ENCODE measurements around the gene TGFBR1. TPM values are rescaled to one million over a fixed set of nuclear protein-coding genes. Genes with fewer than 3 reads are reported as not detected.

Gene TGFBR1
- total and polyA plus RNA-seq, 7 experiments from 2014 or later, result 18.3 to 95.5 (median 27.8) TPM

- ChIA-PET CTCF (interaction anchor here (0.6 to 2.4 kb wide), 3 partner anchors 9 to 26 kb away, joined by 4 to 8 read pairs (median 6); no protein-coding TSS in a partner anchor), POLR2A (no interaction called here)
- no peak overlapping the region for H3K27ac Mint-ChIP-seq
- no peak for DNase-seq
- Histone ChIP-seq H3K27me3 (ENCODE audit: control insufficient read depth in 2 of 2, insufficient read depth in 2 of 2, low read length in 2 of 2) (no peaks in the 10 kb centered on the region), H3K9me3 (ENCODE audit: control insufficient read depth in 2 of 3, low read length in 3 of 3) (no peaks in the 10 kb centered on the region), H3K4me1 (ENCODE audit: control insufficient read depth in 2 of 2, insufficient read depth in 2 of 2, low read length in 2 of 2) (peaks cover 0 to 11% of the 10 kb centered on the region in 2 donors), H3K36me3 (ENCODE audit: control insufficient read depth in 2 of 3, insufficient read depth in 3 of 3, low read length in 3 of 3) (no peaks in the 10 kb centered on the region), H3K27ac (ENCODE audit: low read depth, low read length) (no peak overlapping the region), H3K4me3 (ENCODE audit: low read length) (no peak overlapping the region)
- no peak for ATAC-seq
- intact Hi-C loops (cut with micrococcal nuclease), result no loop called here
- H3K27me3 Mint-ChIP-seq, result peaks cover 7 to 21% (median 8%) of the 10 kb centered on the region in 5 donors
- peaks cover 0 to 8% (median 0%) of the 10 kb centered on the region in 5 donors for H3K36me3 Mint-ChIP-seq
- H3K4me3 Mint-ChIP-seq, result no peak overlapping the region
- H3K4me1 Mint-ChIP-seq, result peaks cover 8 to 19% (median 13%) of the 10 kb centered on the region in 7 donors
- no peaks in the 10 kb centered on the region for H3K9me3 Mint-ChIP-seq
Observed at GRCh38 chr9:99172124-99173091, 67.5 kb downstream of the TGFBR1 start.

GRCh38 chr9:99173570-99174504 lies 68.9 kb downstream of the TGFBR1 start:
- H3K27me3 ChIP-seq (ENCODE audit: control insufficient read depth in 2 of 2, insufficient read depth in 2 of 2, low read length in 2 of 2), result no peaks in the 10 kb centered on the region
- intact Hi-C loops (cut with micrococcal nuclease), result no loop called here
- Mint-ChIP-seq H3K36me3 (peaks cover 0 to 8% (median 0%) of the 10 kb centered on the region in 5 donors), H3K4me1 (peaks cover 0 to 8% (median 0%) of the 10 kb centered on the region in 7 donors), H3K9me3 (no peaks in the 10 kb centered on the region), H3K27me3 (peaks cover 7 to 14% (median 8%) of the 10 kb centered on the region in 5 donors), H3K27ac (no peak overlapping the region), H3K4me3 (no peak overlapping the region)
- H3K4me1 ChIP-seq (ENCODE audit: control insufficient read depth in 2 of 2, insufficient read depth in 2 of 2, low read length in 2 of 2), result no peaks in the 10 kb centered on the region
- POLR2A ChIA-PET, result interaction anchor here (0.6 kb wide), 1 partner anchor 1897 kb away, joined by 3 read pairs; no protein-coding TSS in a partner anchor
- H3K4me3 ChIP-seq (ENCODE audit: low read length), result no peak overlapping the region
- H3K36me3 ChIP-seq (ENCODE audit: control insufficient read depth in 2 of 3, insufficient read depth in 3 of 3, low read length in 3 of 3), result no peaks in the 10 kb centered on the region
- no peak overlapping the region for H3K27ac ChIP-seq (ENCODE audit: low read depth, low read length)
- DNase-seq (no peak), ATAC-seq (no peak)
- H3K9me3 ChIP-seq (ENCODE audit: control insufficient read depth in 2 of 3, low read length in 3 of 3), result no peaks in the 10 kb centered on the region
- CTCF ChIA-PET, result interaction anchor here (2.4 kb wide), 1 partner anchor 10 kb away, joined by 8 read pairs; no protein-coding TSS in a partner anchor

- no peak overlapping the region for H3K4me3 Mint-ChIP-seq
- no peak for DNase-seq
- H3K36me3 Mint-ChIP-seq, result peaks cover 0 to 8% (median 1%) of the 10 kb centered on the region in 5 donors
- no peak for ATAC-seq
- Histone ChIP-seq H3K4me3 (ENCODE audit: low read length) (no peak overlapping the region), H3K27ac (ENCODE audit: low read depth, low read length) (no peak overlapping the region), H3K4me1 (ENCODE audit: control insufficient read depth in 2 of 2, insufficient read depth in 2 of 2, low read length in 2 of 2) (no peaks in the 10 kb centered on the region), H3K27me3 (ENCODE audit: control insufficient read depth in 2 of 2, insufficient read depth in 2 of 2, low read length in 2 of 2) (no peaks in the 10 kb centered on the region), H3K9me3 (ENCODE audit: control insufficient read depth in 2 of 3, low read length in 3 of 3) (no peaks in the 10 kb centered on the region), H3K36me3 (ENCODE audit: control insufficient read depth in 2 of 3, insufficient read depth in 3 of 3, low read length in 3 of 3) (no peaks in the 10 kb centered on the region)
- ChIA-PET CTCF (interaction anchor here (0.6 to 1.5 kb wide), 2 partner anchors 10 to 177 kb away, joined by 5 read pairs; no protein-coding TSS in a partner anchor), POLR2A (no interaction called here)
- H3K27me3 Mint-ChIP-seq, result peaks cover 7 to 12% (median 7%) of the 10 kb centered on the region in 5 donors
- H3K9me3 Mint-ChIP-seq, result no peaks in the 10 kb centered on the region
- intact Hi-C loops (cut with micrococcal nuclease), result no loop called here
- H3K4me1 Mint-ChIP-seq, result peaks cover 0 to 30% (median 0%) of the 10 kb centered on the region in 7 donors
- H3K27ac Mint-ChIP-seq, result peak overlapping the region in 2 of 9 donors; percentile 14 to 39
Observed at GRCh38 chr9:99176527-99177013, 71.7 kb downstream of the TGFBR1 start.

GRCh38 chr9:99177576-99178366 lies 72.9 kb downstream of the TGFBR1 start:
- POLR2A ChIA-PET, result no interaction called here
- Histone ChIP-seq H3K27ac (ENCODE audit: low read depth, low read length) (no peak overlapping the region), H3K27me3 (ENCODE audit: control insufficient read depth in 2 of 2, insufficient read depth in 2 of 2, low read length in 2 of 2) (no peaks in the 10 kb centered on the region), H3K4me3 (ENCODE audit: low read length) (no peak overlapping the region), H3K4me1 (ENCODE audit: control insufficient read depth in 2 of 2, insufficient read depth in 2 of 2, low read length in 2 of 2) (no peaks in the 10 kb centered on the region), H3K36me3 (ENCODE audit: control insufficient read depth in 2 of 3, insufficient read depth in 3 of 3, low read length in 3 of 3) (no peaks in the 10 kb centered on the region), H3K9me3 (ENCODE audit: control insufficient read depth in 2 of 3, low read length in 3 of 3) (no peaks in the 10 kb centered on the region)
- H3K36me3 Mint-ChIP-seq, result peaks cover 0 to 4% (median 0%) of the 10 kb centered on the region in 5 donors
- H3K27me3 Mint-ChIP-seq, result peaks cover 0 to 6% (median 4%) of the 10 kb centered on the region in 5 donors
- no peak overlapping the region for H3K4me3 Mint-ChIP-seq
- ATAC-seq, result no peak
- DNase-seq, result no peak
- H3K4me1 Mint-ChIP-seq, result peaks cover 0 to 42% (median 2%) of the 10 kb centered on the region in 7 donors
- intact Hi-C loops (cut with micrococcal nuclease), result no loop called here
- no peak overlapping the region for H3K27ac Mint-ChIP-seq
- no peaks in the 10 kb centered on the region for H3K9me3 Mint-ChIP-seq
- CTCF ChIA-PET, result no interaction called here

- H3K27ac ChIP-seq (ENCODE audit: low read depth, low read length), result no peak overlapping the region
- ChIA-PET CTCF (interaction anchor here (0.5 to 0.8 kb wide), 3 partner anchors 8 to 851 kb away, joined by 3 to 4 read pairs (median 3); no protein-coding TSS in a partner anchor), POLR2A (no interaction called here)
- no peak overlapping the region for H3K4me3 Mint-ChIP-seq
- H3K9me3 ChIP-seq (ENCODE audit: control insufficient read depth in 2 of 3, low read length in 3 of 3), result no peaks in the 10 kb centered on the region
- peaks cover 0 to 3% (median 0%) of the 10 kb centered on the region in 5 donors for H3K27me3 Mint-ChIP-seq
- no peak overlapping the region for H3K27ac Mint-ChIP-seq
- H3K4me3 ChIP-seq (ENCODE audit: low read length), result no peak overlapping the region
- intact Hi-C loops (cut with micrococcal nuclease), result no loop called here
- peaks cover 0 to 41% (median 4%) of the 10 kb centered on the region in 7 donors for H3K4me1 Mint-ChIP-seq
- peaks cover 0 to 1% (median 0%) of the 10 kb centered on the region in 5 donors for H3K36me3 Mint-ChIP-seq
- DNase-seq (no peak), ATAC-seq (no peak)
- no peaks in the 10 kb centered on the region for H3K27me3 ChIP-seq (ENCODE audit: control insufficient read depth in 2 of 2, insufficient read depth in 2 of 2, low read length in 2 of 2)
- no peaks in the 10 kb centered on the region for H3K4me1 ChIP-seq (ENCODE audit: control insufficient read depth in 2 of 2, insufficient read depth in 2 of 2, low read length in 2 of 2)
- H3K36me3 ChIP-seq (ENCODE audit: control insufficient read depth in 2 of 3, insufficient read depth in 3 of 3, low read length in 3 of 3), result no peaks in the 10 kb centered on the region
- H3K9me3 Mint-ChIP-seq, result no peaks in the 10 kb centered on the region
Observed at GRCh38 chr9:99178912-99179872, 74.3 kb downstream of the TGFBR1 start.

All from naive thymus-derived CD4-positive, alpha-beta T cell (primary cell).